Spleen (tissue), 7 donors: ENCODE measurements around the gene HMCN1.

Experiments
- POLR2A ChIP-seq, 3 donors: fragments of 450-650 bp; IDR thresholded peaks; one replicate each; pipeline ENCODE4 v1.5.1; 2017; ENCODE audit warnings: antibody characterized with exemption in 3 of 3, mild to moderate bottlenecking in 1 of 3
- POLR2AphosphoS5 ChIP-seq, 3 donors: sonication (generic); formaldehyde crosslinking; IDR thresholded peaks; one replicate each; pipeline ENCODE4 v1.5.1; 2017; ENCODE audit warnings: antibody characterized with exemption in 3 of 3
- TF ChIP-seq, protein P1 (sequence below), 11 experiments: fragments of 200-600 bp in 7 of 11; fragments of 450-650 bp in 4 of 11; sonication (generic) in 4 of 11; IDR thresholded peaks in 8 of 11; conservative IDR thresholded peaks in 3 of 11; 1 replicate in 7 of 11; 2 replicates in 4 of 11; pipeline versions ENCODE4 v1.4.0 to v1.8.0; 2016 to 2021; ENCODE audit warnings: antibody characterized with exemption in 11 of 11, inconsistent platforms in 4 of 11, mild to moderate bottlenecking in 1 of 11
- donor health status: DM: no; HTN: no; CAD: no; lungs with moderate emphysema.
- donor health status: DM: no; HTN: no; CAD: no.
- donor health status: DM: no; HTN: no; CAD: no.

DNA sequence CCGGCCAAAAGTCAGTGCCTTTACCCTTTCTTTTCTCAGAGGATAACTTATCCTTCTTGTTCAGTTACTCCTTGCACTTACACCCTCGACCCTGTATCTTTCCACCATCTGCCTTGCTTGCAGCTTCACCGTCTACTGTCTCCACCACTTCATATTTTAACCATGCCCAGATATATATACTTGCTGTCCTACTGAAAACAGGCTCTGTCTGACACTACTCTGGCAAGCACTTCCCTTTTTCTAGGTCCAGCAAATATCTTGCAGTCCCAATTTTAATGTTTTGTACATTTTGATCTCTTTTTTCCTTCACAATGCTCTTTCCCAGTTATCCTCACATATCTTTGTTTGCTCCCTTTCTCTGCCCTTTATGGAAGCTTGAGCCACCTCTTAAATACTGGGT is 332.2 kb downstream of the HMCN1 start:
- TF ChIP-seq POLR2A (IDR thresholded peaks at IDR 0.05) = no peak
- TF ChIP-seq POLR2AphosphoS5 (IDR thresholded peaks at IDR 0.05) = no peak
- TF ChIP-seq, protein P1, sequence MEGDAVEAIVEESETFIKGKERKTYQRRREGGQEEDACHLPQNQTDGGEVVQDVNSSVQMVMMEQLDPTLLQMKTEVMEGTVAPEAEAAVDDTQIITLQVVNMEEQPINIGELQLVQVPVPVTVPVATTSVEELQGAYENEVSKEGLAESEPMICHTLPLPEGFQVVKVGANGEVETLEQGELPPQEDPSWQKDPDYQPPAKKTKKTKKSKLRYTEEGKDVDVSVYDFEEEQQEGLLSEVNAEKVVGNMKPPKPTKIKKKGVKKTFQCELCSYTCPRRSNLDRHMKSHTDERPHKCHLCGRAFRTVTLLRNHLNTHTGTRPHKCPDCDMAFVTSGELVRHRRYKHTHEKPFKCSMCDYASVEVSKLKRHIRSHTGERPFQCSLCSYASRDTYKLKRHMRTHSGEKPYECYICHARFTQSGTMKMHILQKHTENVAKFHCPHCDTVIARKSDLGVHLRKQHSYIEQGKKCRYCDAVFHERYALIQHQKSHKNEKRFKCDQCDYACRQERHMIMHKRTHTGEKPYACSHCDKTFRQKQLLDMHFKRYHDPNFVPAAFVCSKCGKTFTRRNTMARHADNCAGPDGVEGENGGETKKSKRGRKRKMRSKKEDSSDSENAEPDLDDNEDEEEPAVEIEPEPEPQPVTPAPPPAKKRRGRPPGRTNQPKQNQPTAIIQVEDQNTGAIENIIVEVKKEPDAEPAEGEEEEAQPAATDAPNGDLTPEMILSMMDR (IDR thresholded peaks at IDR 0.05 in 8 of 11, conservative IDR thresholded peaks at IDR 0.05 in 3 of 11) = no peak
